ENCODE results near the gene MIB2.
A peak's percentile ranks its signal among the peaks of the same experiment; 100 is the strongest.

Gene MIB2

DNA sequence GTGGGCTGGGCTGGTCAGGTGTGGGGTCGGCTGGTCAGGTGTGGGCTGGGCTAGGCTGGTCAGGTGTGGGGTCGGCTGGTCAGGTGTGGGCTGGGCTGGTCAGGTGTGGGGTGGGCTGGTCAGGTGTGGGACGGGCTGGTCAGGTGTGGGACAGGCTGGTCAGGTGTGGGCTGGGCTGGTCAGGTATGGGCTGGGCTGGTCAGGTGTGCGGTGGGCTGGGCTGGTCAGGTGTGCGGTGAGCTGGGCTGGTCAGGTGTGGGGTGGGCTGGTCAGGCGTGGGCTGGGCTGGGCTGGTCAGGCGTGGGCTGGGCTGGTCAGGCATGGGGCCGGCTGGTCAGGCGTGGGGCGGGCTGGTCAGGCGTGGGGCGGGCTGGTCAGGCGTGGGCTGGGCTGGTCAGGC, 9.1 kb upstream of the MIB2 start:
- H3K4me3 ChIP-seq (ENCODE audit: control insufficient read depth, low read depth, low read length) = no peak overlapping the region
- TF ChIP-seq, protein P1, sequence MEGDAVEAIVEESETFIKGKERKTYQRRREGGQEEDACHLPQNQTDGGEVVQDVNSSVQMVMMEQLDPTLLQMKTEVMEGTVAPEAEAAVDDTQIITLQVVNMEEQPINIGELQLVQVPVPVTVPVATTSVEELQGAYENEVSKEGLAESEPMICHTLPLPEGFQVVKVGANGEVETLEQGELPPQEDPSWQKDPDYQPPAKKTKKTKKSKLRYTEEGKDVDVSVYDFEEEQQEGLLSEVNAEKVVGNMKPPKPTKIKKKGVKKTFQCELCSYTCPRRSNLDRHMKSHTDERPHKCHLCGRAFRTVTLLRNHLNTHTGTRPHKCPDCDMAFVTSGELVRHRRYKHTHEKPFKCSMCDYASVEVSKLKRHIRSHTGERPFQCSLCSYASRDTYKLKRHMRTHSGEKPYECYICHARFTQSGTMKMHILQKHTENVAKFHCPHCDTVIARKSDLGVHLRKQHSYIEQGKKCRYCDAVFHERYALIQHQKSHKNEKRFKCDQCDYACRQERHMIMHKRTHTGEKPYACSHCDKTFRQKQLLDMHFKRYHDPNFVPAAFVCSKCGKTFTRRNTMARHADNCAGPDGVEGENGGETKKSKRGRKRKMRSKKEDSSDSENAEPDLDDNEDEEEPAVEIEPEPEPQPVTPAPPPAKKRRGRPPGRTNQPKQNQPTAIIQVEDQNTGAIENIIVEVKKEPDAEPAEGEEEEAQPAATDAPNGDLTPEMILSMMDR (IDR thresholded peaks at IDR 0.05; ENCODE audit: control insufficient read depth, insufficient read depth, low read depth, low read length, missing control alignments) = no peak
- DNase-seq (ENCODE audit: low read depth) = no peak

DNA sequence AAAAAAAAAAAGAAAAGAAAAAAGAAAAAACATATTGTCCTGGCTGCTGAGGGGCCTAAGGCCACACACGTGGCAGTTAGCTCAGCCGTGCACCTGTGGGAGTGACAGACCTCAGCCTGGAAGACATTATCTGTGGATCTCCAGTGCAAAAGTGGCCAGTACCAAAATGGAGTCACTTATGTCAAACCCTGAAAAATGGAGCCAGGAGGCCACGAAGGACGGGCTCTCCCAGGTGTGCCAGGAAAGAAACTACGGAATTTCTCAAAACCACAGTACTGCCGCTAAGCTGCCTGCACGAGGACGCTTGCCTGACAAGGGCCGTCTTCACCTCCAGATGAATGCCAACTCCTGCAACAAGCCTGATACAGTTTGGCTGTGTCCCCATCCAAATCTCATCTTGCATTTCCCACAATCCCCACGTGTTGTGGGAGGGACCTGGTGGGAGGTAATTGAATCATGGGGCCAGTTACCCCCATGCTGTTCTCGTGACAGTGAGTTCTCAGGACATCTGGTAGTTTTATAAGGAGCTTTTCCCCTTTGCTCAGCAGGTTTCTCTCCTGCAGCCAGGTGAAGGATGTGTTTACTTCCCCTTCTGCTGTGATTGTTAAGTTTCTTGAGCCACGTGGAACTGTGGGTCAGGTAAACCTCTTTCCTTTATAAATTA, 5.3 kb upstream of the MIB2 start:
- no peak overlapping the region for H3K4me3 ChIP-seq (ENCODE audit: control insufficient read depth, low read depth, low read length)
- TF ChIP-seq, protein P1 (IDR thresholded peaks at IDR 0.05; ENCODE audit: control insufficient read depth, insufficient read depth, low read depth, low read length, missing control alignments) = no peak
- no peak for DNase-seq (ENCODE audit: low read depth)

DNA sequence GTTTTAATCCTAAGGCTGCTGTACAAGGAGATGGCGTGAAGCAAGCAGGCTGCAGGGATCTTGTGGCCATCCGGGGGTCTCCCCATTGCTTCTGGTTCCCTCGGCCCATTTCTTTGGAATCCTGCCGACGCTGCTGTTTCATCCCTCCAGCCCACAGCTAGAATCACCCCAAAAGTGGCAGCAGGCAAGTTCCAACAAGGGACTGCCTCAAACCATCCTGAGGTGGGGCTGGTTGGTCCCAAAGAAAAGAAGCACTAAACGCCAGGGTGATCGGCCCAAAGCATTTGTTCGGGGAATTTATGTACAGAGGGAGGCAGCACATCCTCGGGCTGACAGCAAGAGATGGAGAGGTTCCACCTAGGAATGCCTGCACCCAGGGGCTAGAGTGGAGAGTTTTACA, 4.5 kb upstream of the MIB2 start:
- no peak for DNase-seq (ENCODE audit: low read depth)
- no peak overlapping the region for H3K4me3 ChIP-seq (ENCODE audit: control insufficient read depth, low read depth, low read length)
- TF ChIP-seq, protein P1 (IDR thresholded peaks at IDR 0.05; ENCODE audit: control insufficient read depth, insufficient read depth, low read depth, low read length, missing control alignments) = no peak

DNA sequence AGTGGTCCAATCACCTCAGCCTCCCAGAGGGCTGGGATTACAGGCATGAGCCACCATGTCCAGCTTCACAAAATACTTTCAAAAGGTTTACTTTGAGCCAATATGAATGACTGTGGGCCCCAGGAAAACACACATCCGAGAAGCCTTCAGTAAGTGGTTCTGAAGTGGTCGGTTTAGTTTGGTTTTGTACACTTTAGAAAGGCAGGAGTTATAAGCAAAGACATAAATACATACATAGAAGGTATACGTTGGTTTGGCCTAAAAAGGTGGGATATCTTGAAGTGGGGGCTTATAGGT, 3.2 kb upstream of the MIB2 start:
- H3K4me3 ChIP-seq (ENCODE audit: control insufficient read depth, low read depth, low read length) = no peak overlapping the region
- DNase-seq (ENCODE audit: low read depth) = no peak
- TF ChIP-seq, protein P1 (IDR thresholded peaks at IDR 0.05; ENCODE audit: control insufficient read depth, insufficient read depth, low read depth, low read length, missing control alignments) = no peak

DNA sequence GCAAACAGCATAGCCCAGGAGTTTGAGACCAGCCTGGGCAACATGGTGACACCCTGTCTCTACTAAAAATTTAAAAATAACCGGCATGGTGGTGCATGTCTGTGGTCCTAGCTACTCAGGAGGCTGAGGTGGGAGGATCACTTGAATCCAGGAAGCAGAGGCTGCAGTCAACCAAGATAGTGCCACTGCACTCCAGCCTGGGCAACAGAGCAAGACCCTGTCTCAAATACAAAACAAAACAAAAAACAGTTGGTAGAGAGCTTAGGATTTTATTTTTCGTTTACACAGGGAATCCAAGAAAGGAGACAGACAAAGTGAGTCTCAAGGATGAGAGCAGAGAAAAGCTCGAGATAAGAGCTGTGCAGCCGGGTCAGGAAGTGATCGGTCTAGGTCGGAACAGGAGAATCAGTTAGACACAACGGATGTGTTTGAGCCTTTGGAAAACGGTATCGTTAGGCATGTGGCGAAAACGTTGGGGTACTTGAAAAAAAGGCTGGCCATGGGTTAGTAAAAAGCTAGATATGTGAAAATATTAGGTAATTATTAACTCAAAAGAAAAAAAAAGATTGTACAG, 1.7 kb upstream of the MIB2 start:
- DNase-seq (ENCODE audit: low read depth) = no peak
- TF ChIP-seq, protein P1 (IDR thresholded peaks at IDR 0.05; ENCODE audit: control insufficient read depth, insufficient read depth, low read depth, low read length, missing control alignments) = no peak
- peak overlapping the region; percentile 86; the same call in 1 of the 2 replicates for H3K4me3 ChIP-seq (ENCODE audit: control insufficient read depth, low read depth, low read length)

DNA sequence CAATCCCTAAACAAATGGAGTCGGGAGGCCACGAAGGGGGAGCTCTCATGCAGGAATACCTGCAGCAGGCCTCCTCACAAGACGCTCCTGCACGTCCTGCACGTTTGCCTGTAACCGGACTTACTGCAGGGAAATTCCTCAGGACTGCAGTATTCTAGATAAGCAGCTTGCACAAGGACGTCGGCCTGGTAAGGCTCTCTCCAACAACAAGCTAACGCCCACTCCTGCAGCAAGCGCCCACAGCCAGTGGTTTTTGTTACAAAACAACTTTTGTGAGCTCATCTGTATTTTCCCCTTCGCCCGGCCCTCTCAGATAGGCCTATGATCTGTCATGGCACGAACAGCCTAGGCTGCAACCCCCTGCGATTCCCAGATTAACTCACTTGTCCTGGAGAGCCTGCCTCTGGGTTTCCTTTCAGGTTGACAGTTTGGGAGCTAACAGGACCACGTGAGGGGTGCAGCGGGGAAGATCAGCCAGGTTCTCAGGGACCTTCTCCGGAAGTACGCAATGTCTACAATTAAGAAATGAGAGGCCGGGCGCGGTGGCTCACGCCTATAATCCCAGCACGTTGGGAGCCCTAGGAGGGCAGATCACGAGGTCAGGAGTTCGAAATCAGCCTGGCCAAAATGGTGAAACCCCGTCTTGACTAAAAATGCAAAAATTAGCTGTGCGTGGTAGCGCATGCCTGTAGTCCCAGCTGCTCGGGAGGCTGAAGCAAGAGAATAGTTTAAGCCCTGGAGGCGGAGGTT, 921 bp upstream of the MIB2 start:
- TF ChIP-seq, protein P1 (IDR thresholded peaks at IDR 0.05; ENCODE audit: control insufficient read depth, insufficient read depth, low read depth, low read length, missing control alignments) = no peak
- H3K4me3 ChIP-seq (ENCODE audit: control insufficient read depth, low read depth, low read length) = peak overlapping the region; percentile 86
- DNase-seq (ENCODE audit: low read depth) = peak; percentile 78
